GM04504 (cell line): ENCODE measurements around the gene NR6A1.
"Not testable (repeated sequence)": the region's sequence is repeated elsewhere in the genome, so short reads cannot be mapped to it uniquely, and the experiment has no call there.

ENCODE experiments used
- DNase-seq: peaks from one replicate; pipeline ENCODE4 v3.0.0-alpha.2; 2012; ENCODE audit warnings: low read depth

The NR6A1 gene

GRCh38 chr9:124760719-124761118 is 10.4 kb downstream of the NR6A1 start:
- DNase-seq: no peak

- no peak for DNase-seq
These were observed 11.8 kb downstream of the NR6A1 start for GRCh38 chr9:124759327-124759726.

- DNase-seq: no peak
These were observed 12.4 kb downstream of the NR6A1 start for GRCh38 chr9:124758691-124759090.

- DNase-seq: no peak
These were observed 13.1 kb downstream of the NR6A1 start for GRCh38 chr9:124758061-124758460.

- no peak for DNase-seq
These were observed 13.5 kb downstream of the NR6A1 start for GRCh38 chr9:124757616-124758015.

GRCh38 chr9:124756011-124756410 is 15.1 kb downstream of the NR6A1 start:
- no peak for DNase-seq

- no peak for DNase-seq
These were observed 16.1 kb downstream of the NR6A1 start for GRCh38 chr9:124755061-124755460.

- no peak for DNase-seq
These were observed 16.8 kb downstream of the NR6A1 start for GRCh38 chr9:124754289-124754688.

GRCh38 chr9:124752967-124753366 is 18.1 kb downstream of the NR6A1 start:
- DNase-seq: no peak

- DNase-seq: no peak
These were observed 21.3 kb downstream of the NR6A1 start for GRCh38 chr9:124749781-124750180.

- no peak for DNase-seq
These were observed 21.8 kb downstream of the NR6A1 start for GRCh38 chr9:124749284-124749683.

GRCh38 chr9:124747065-124747464 is 24.0 kb downstream of the NR6A1 start:
- DNase-seq: no peak

GRCh38 chr9:124743686-124744348 is 27.3 kb downstream of the NR6A1 start:
- DNase-seq: no peak

- DNase-seq: no peak
These were observed 28.2 kb downstream of the NR6A1 start for GRCh38 chr9:124742940-124743339.

- DNase-seq: no peak
These were observed 29.4 kb downstream of the NR6A1 start for GRCh38 chr9:124741662-124742061.

GRCh38 chr9:124741149-124741548 is 30.0 kb downstream of the NR6A1 start:
- DNase-seq: no peak

GRCh38 chr9:124739360-124739759 is 31.8 kb downstream of the NR6A1 start:
- DNase-seq: no peak

GRCh38 chr9:124738075-124738474 is 33.0 kb downstream of the NR6A1 start:
- not testable (repeated sequence) for DNase-seq

- no peak for DNase-seq
These were observed 36.0 kb downstream of the NR6A1 start for GRCh38 chr9:124735121-124735520.

- not testable (repeated sequence) for DNase-seq
These were observed 36.4 kb downstream of the NR6A1 start for GRCh38 chr9:124734741-124735083.

- no peak for DNase-seq
These were observed 37.0 kb downstream of the NR6A1 start for GRCh38 chr9:124733964-124734740.

GRCh38 chr9:124730772-124731171 is 40.3 kb downstream of the NR6A1 start:
- no peak for DNase-seq

GRCh38 chr9:124726886-124727285 is 44.2 kb downstream of the NR6A1 start:
- DNase-seq: no peak

- DNase-seq: no peak
These were observed 46.1 kb downstream of the NR6A1 start for GRCh38 chr9:124725068-124725452.
